Measurements from ENCODE around the gene ZNF746. TPM values are rescaled to one million over a fixed set of nuclear protein-coding genes. Genes with fewer than 3 reads are reported as not detected.

ZNF746 gene
- polyA plus RNA-seq, 3 donors, result 7.5 to 25.6 (median 8.1) TPM

DNA sequence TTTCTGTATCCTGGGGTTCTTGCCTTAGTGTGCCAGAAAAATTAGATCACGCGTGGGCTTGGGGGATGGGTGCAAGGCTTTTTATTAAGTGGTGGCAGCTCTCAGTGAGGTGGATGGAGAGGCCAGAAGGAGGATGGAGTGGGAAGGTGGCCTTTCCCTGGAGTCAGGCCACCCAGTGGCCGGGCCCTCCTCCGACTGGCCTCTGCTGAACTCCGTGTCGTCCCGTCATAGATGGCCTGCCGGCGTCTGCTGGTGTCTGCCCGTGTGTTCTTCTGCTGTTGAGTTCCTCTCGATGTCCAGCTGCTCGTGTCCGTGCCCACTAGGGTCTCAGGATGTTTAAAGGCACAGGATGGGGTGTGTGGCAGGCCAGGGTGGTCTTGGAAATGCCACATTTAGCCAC lies 4.0 kb upstream of the ZNF746 start:
- H3K4me2 ChIP-seq (replicated peaks; ENCODE audit: extremely low read depth, low read length, poor library complexity, severe bottlenecking), result no peak overlapping the region
- peaks cover 7 to 9% of the 10 kb centered on the region in 2 donors for H3K4me1 ChIP-seq (ENCODE audit: control insufficient read depth in 1 of 2, insufficient read depth in 2 of 2, low read length in 2 of 2)
- H3K27ac ChIP-seq (ENCODE audit: low read depth in 1 of 2, low read length in 2 of 2), result no peak overlapping the region
- H3K36me3 Mint-ChIP-seq, result no peaks in the 10 kb centered on the region
- H4K20me1 ChIP-seq (ENCODE audit: insufficient read depth, low read length), result peaks cover 1% of the 10 kb centered on the region
- WGBS (ENCODE audit: insufficient coverage), result 94% methylated on average over 10 of the region's 13 CpGs
- peaks cover 4 to 11% of the 10 kb centered on the region in 2 donors for H3K9me3 ChIP-seq (replicated peaks in 1 of 2; ENCODE audit: control insufficient read depth in 1 of 2, insufficient read depth in 1 of 2, low read length in 2 of 2)
- intact Hi-C loops (cut with micrococcal nuclease), result no loop called here
- H3K27me3 Mint-ChIP-seq (ENCODE audit: low read depth in 3 of 3), result peaks cover 3 to 12% (median 6%) of the 10 kb centered on the region in 3 donors
- DNase-seq, result no peak
- H3K79me2 ChIP-seq (ENCODE audit: insufficient read depth, low read length), result peaks cover 6% of the 10 kb centered on the region
- H2AFZ ChIP-seq (ENCODE audit: insufficient read depth, low read depth, low read length, poor library complexity, severe bottlenecking), result no peak overlapping the region
- H3K4me3 Mint-ChIP-seq, result no peak overlapping the region
- H3K9me3 Mint-ChIP-seq, result peaks cover 5 to 15% (median 9%) of the 10 kb centered on the region in 7 donors
- H3K4me1 Mint-ChIP-seq, result peaks cover 6% of the 10 kb centered on the region
- no peaks in the 10 kb centered on the region for H3K27me3 ChIP-seq (ENCODE audit: control insufficient read depth in 2 of 2, insufficient read depth in 2 of 2, low read length in 2 of 2)
- no peaks in the 10 kb centered on the region for H3K36me3 ChIP-seq (replicated peaks in 1 of 2; ENCODE audit: control insufficient read depth in 1 of 2, insufficient read depth in 2 of 2, low read length in 2 of 2)
- TF ChIP-seq, protein P1, sequence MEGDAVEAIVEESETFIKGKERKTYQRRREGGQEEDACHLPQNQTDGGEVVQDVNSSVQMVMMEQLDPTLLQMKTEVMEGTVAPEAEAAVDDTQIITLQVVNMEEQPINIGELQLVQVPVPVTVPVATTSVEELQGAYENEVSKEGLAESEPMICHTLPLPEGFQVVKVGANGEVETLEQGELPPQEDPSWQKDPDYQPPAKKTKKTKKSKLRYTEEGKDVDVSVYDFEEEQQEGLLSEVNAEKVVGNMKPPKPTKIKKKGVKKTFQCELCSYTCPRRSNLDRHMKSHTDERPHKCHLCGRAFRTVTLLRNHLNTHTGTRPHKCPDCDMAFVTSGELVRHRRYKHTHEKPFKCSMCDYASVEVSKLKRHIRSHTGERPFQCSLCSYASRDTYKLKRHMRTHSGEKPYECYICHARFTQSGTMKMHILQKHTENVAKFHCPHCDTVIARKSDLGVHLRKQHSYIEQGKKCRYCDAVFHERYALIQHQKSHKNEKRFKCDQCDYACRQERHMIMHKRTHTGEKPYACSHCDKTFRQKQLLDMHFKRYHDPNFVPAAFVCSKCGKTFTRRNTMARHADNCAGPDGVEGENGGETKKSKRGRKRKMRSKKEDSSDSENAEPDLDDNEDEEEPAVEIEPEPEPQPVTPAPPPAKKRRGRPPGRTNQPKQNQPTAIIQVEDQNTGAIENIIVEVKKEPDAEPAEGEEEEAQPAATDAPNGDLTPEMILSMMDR (IDR thresholded peaks at IDR 0.05), result no peak
- no peak overlapping the region for H3K9ac ChIP-seq (ENCODE audit: insufficient read depth, low read length, poor library complexity, severe bottlenecking)
- no peak overlapping the region for H3K27ac Mint-ChIP-seq
- no peak overlapping the region for H3K4me3 ChIP-seq (replicated peaks in 1 of 3; ENCODE audit: low read depth in 2 of 3, low read length in 3 of 3)

DNA sequence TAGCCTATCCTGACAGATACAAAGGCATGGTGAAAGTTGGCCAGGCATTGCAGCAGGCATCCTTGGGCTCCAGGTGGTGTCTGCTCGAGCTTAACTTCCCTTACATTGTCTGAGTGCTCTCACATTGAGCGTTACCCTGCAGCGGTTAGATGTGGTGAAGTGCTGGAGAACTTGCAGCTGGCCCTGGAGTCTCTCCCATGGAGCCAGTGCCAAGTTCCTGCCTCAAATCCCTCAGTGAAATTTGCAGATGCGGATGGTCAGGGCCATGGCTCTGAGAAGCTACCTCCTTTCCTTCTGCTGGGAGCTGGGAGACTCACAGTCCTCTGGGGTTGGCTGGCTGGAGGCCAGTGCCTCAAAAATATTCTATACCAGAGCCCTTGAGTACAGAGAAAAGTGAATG lies 3.3 kb upstream of the ZNF746 start:
- 86% methylated on average over 3 of the region's 4 CpGs for WGBS (ENCODE audit: insufficient coverage)
- peaks cover 0 to 7% of the 10 kb centered on the region in 2 donors for H3K9me3 ChIP-seq (replicated peaks in 1 of 2; ENCODE audit: control insufficient read depth in 1 of 2, insufficient read depth in 1 of 2, low read length in 2 of 2)
- peaks cover 8% of the 10 kb centered on the region for H4K20me1 ChIP-seq (ENCODE audit: insufficient read depth, low read length)
- H3K27me3 Mint-ChIP-seq (ENCODE audit: low read depth in 3 of 3), result peaks cover 3 to 12% (median 6%) of the 10 kb centered on the region in 3 donors
- no peaks in the 10 kb centered on the region for H3K36me3 Mint-ChIP-seq
- no peak overlapping the region for H3K27ac Mint-ChIP-seq
- no peak overlapping the region for H3K27ac ChIP-seq (ENCODE audit: low read depth in 1 of 2, low read length in 2 of 2)
- peaks cover 14% of the 10 kb centered on the region for H3K79me2 ChIP-seq (ENCODE audit: insufficient read depth, low read length)
- peaks cover 3 to 10% (median 5%) of the 10 kb centered on the region in 7 donors for H3K9me3 Mint-ChIP-seq
- TF ChIP-seq, protein P1 (IDR thresholded peaks at IDR 0.05), result no peak
- no peak overlapping the region for H3K4me3 Mint-ChIP-seq
- H3K4me2 ChIP-seq (replicated peaks; ENCODE audit: extremely low read depth, low read length, poor library complexity, severe bottlenecking), result no peak overlapping the region
- H3K4me1 ChIP-seq (ENCODE audit: control insufficient read depth in 1 of 2, insufficient read depth in 2 of 2, low read length in 2 of 2), result peaks cover 14 to 17% of the 10 kb centered on the region in 2 donors
- H3K27me3 ChIP-seq (ENCODE audit: control insufficient read depth in 2 of 2, insufficient read depth in 2 of 2, low read length in 2 of 2), result no peaks in the 10 kb centered on the region
- H3K9ac ChIP-seq (ENCODE audit: insufficient read depth, low read length, poor library complexity, severe bottlenecking), result no peak overlapping the region
- H3K4me1 Mint-ChIP-seq, result peaks cover 13% of the 10 kb centered on the region
- H2AFZ ChIP-seq (ENCODE audit: insufficient read depth, low read depth, low read length, poor library complexity, severe bottlenecking), result peak overlapping the region; percentile 47
- intact Hi-C loops (cut with micrococcal nuclease), result no loop called here
- no peak overlapping the region for H3K4me3 ChIP-seq (replicated peaks in 1 of 3; ENCODE audit: low read depth in 2 of 3, low read length in 3 of 3)
- no peaks in the 10 kb centered on the region for H3K36me3 ChIP-seq (replicated peaks in 1 of 2; ENCODE audit: control insufficient read depth in 1 of 2, insufficient read depth in 2 of 2, low read length in 2 of 2)
- no peak for DNase-seq

All from CD14-positive monocyte (primary cell).